Psoas muscle (tissue), 8 donors: ENCODE measurements around the gene DYNC1I2. TPM values are rescaled to one million over a fixed set of nuclear protein-coding genes. Genes with fewer than 3 reads are reported as not detected.

Source experiments
- ATAC-seq, 4 donors: fragments of 200-7000 bp; cut with Tn5 transposase; one replicate each; pipeline ENCODE4 v1.9.1; 2020; ENCODE audit warnings: moderate library complexity in 3 of 4, mild to moderate bottlenecking in 2 of 4
- DNase-seq, 2 donors: peaks; one replicate each; pipeline ENCODE4 v3.0.0-alpha.2; 2020
- H3K27ac ChIP-seq: fragments of 200-600 bp; one replicate; pipeline ENCODE4 v1.8.0; 2022
- H3K27me3 ChIP-seq, 3 donors: fragments of 200-600 bp in 1 of 3; one replicate each; pipeline versions ENCODE4 v1.6.1 to v1.8.0; 2013 to 2022; ENCODE audit warnings: low read length in 2 of 3, mild to moderate bottlenecking in 2 of 3, moderate library complexity in 1 of 3; ENCODE audit not compliant: insufficient read depth in 3 of 3
- H3K36me3 ChIP-seq, 2 donors: fragments of 200-600 bp in 1 of 2; one replicate each; pipeline versions ENCODE4 v1.6.1 to v1.8.0; 2013 to 2022; ENCODE audit warnings: low read depth in 1 of 2, mild to moderate bottlenecking in 1 of 2, moderate library complexity in 1 of 2; ENCODE audit not compliant: insufficient read depth in 1 of 2
- H3K4me1 ChIP-seq: fragments of 200-600 bp; one replicate; pipeline ENCODE4 v1.8.0; 2022
- H3K4me3 ChIP-seq: fragments of 200-600 bp; one replicate; pipeline ENCODE4 v1.8.0; 2022; ENCODE audit warnings: mild to moderate bottlenecking
- H3K9me3 ChIP-seq: fragments of 200-600 bp; one replicate; pipeline ENCODE4 v1.8.0; 2022
- CTCF ChIP-seq: fragments of 200-600 bp; IDR thresholded peaks from one replicate; pipeline ENCODE4 v1.8.0; 2022; ENCODE audit warnings: antibody characterized with exemption
- WGBS, 3 donors: extraction: QIAGEN DNeasy Blood & Tissue Kit; methylation state at CpG; one replicate each; pipeline versions ENCODE4 v1.1.6 to v1.1.7; 2013; 5-methylcytosine and 5-hydroxymethylcytosine counted together
- intact Hi-C, 2 donors: fragments of 100-400 bp; cut with DNase I; formaldehyde crosslinking; loops; one replicate each; pipeline versions ENCODE4 v1.11.0 to v1.14.2; 2022
- polyA plus RNA-seq, 3 donors: library from polyadenylated mRNA; stranded (reverse); fragments of 200-250 nt; gene quantifications; one replicate each; pipeline ENCODE4 v1.2.3, GENCODE V29; 2013
- total RNA-seq, 4 donors: library from RNA; stranded (reverse); fragmentation: NEBNext Ultra II Directional in 2 of 4; extraction: Animal tissue kit (Norgen Biotek cat#: 25700) in 2 of 4; gene quantifications; one replicate each; pipeline versions ENCODE4 v1.2.1 to v1.2.4, GENCODE V29; 2021 to 2023
- donor health status: healthy with polysubstance abuse.
- donor health status: DM: no; HTN: no; CAD: no; lungs with moderate emphysema.
- donor health status: Bipolar disorder and iron deficiency.
- donor health status: healthy.
- donor health status: DM: yes; HTN: yes; CAD: no.
- donor health status: DM: no; HTN: no; CAD: no.
- donor health status: DM: no; HTN: no; CAD: no.
- donor health status: DM: yes; HTN: yes; CAD: no.

DYNC1I2 gene
- total and polyA plus RNA-seq, 7 donors, result 43.5 to 72.9 (median 50.3) TPM

GRCh38 chr2:171667041-171667440 lies 20.2 kb upstream of the DYNC1I2 start:
- no peak overlapping the region for H3K4me3 ChIP-seq
- no peaks in the 10 kb centered on the region for H3K9me3 ChIP-seq
- H3K27me3 ChIP-seq, result peaks cover 0 to 4% (median 0%) of the 10 kb centered on the region in 3 donors
- no peak for DNase-seq
- no peak overlapping the region for H3K27ac ChIP-seq
- no peaks in the 10 kb centered on the region for H3K4me1 ChIP-seq
- no peak for TF ChIP-seq CTCF
- ATAC-seq, result no peak
- intact Hi-C loops, result no loop called here
- no peaks in the 10 kb centered on the region for H3K36me3 ChIP-seq

DNA sequence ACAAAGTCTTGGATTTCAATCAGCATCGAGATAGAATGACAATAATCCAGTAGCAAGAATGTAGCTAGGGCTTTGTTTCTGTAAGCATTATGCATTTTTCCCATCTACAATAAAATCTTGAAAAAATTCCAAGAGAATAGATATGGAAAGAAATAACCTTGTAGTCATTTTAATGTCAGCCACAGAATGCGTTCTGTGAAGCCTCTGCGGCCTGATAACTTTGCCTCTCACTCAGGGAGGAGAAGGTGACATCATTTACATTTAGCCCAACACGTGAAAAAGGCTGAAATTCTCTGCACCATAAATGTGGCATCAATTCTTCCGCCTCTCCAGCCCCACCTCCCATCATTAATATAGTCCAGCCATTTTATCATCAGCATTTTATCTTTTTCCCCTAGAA lies 19.1 kb upstream of the DYNC1I2 start:
- H3K4me1 ChIP-seq, result no peaks in the 10 kb centered on the region
- ATAC-seq, result no peak

GRCh38 chr2:171669121-171669520 lies 18.1 kb upstream of the DYNC1I2 start:
- 19 to 44% (median 35%) methylated on average over 3 of the region's 3 CpGs for WGBS, 3 donors
- H3K27me3 ChIP-seq, result no peaks in the 10 kb centered on the region
- intact Hi-C loops, result no loop called here

More for the DNA sequence above, 19.1 kb upstream of the DYNC1I2 start:
- Histone ChIP-seq H3K4me3 (no peak overlapping the region), H3K9me3 (no peaks in the 10 kb centered on the region), H3K27me3 (peaks cover 0 to 4% (median 0%) of the 10 kb centered on the region in 3 donors), H3K27ac (no peak overlapping the region), H3K36me3 (no peaks in the 10 kb centered on the region)
- 74 to 78% (median 78%) methylated on average over 5 of the region's 5 CpGs for WGBS, 3 donors
- intact Hi-C loops, result no loop called here
- TF ChIP-seq CTCF, result no peak
- no peak for DNase-seq

GRCh38 chr2:171670655-171671054 lies 16.6 kb upstream of the DYNC1I2 start:
- DNase-seq, result no peak

More at GRCh38 chr2:171669121-171669520, 18.1 kb upstream of the DYNC1I2 start:
- ATAC-seq (no peak), DNase-seq (no peak)
- TF ChIP-seq CTCF, result no peak
- no peak overlapping the region for H3K27ac ChIP-seq
- no peaks in the 10 kb centered on the region for H3K9me3 ChIP-seq
- no peak overlapping the region for H3K4me3 ChIP-seq
- no peaks in the 10 kb centered on the region for H3K36me3 ChIP-seq
- no peaks in the 10 kb centered on the region for H3K4me1 ChIP-seq

More at GRCh38 chr2:171670655-171671054, 16.6 kb upstream of the DYNC1I2 start:
- intact Hi-C loops, result no loop called here
- no peak for TF ChIP-seq CTCF
- no peak for ATAC-seq
- no peaks in the 10 kb centered on the region for H3K4me1 ChIP-seq
- no peak overlapping the region for H3K4me3 ChIP-seq
- H3K27me3 ChIP-seq, result no peaks in the 10 kb centered on the region
- H3K9me3 ChIP-seq, result no peaks in the 10 kb centered on the region
- H3K36me3 ChIP-seq, result no peaks in the 10 kb centered on the region
- no peak overlapping the region for H3K27ac ChIP-seq
